Measurements from ENCODE around the gene SMARCD2.

Gene SMARCD2

GRCh38 chr17:63850401-63850800 lies 7.9 kb upstream of the SMARCD2 start:
- DNase-seq (ENCODE audit: low spot score), result no peak

GRCh38 chr17:63848834-63849689 lies 6.6 kb upstream of the SMARCD2 start:
- DNase-seq (ENCODE audit: low spot score), result peak; percentile 83

GRCh38 chr17:63847525-63848249 lies 5.2 kb upstream of the SMARCD2 start:
- DNase-seq (ENCODE audit: low spot score), result no peak

- DNase-seq (ENCODE audit: low spot score), result no peak
These were observed 3.0 kb upstream of the SMARCD2 start for GRCh38 chr17:63845509-63845908.

- no peak for DNase-seq (ENCODE audit: low spot score)
These were observed 1.6 kb upstream of the SMARCD2 start for GRCh38 chr17:63843910-63844677.

GRCh38 chr17:63843387-63843888 lies 953 bp upstream of the SMARCD2 start:
- peak; percentile 51 for DNase-seq (ENCODE audit: low spot score)

- no peak for DNase-seq (ENCODE audit: low spot score)
These were observed 329 bp downstream of the SMARCD2 start for GRCh38 chr17:63842173-63842539.

- DNase-seq (ENCODE audit: low spot score), result peak; percentile 62
These were observed 924 bp downstream of the SMARCD2 start for GRCh38 chr17:63841350-63842172.

GRCh38 chr17:63840591-63841349 lies 1.7 kb downstream of the SMARCD2 start:
- peak; percentile 45 for DNase-seq (ENCODE audit: low spot score)

GRCh38 chr17:63838631-63839171 lies 3.8 kb downstream of the SMARCD2 start:
- peak; percentile 91 for DNase-seq (ENCODE audit: low spot score)

- no peak for DNase-seq (ENCODE audit: low spot score)
These were observed 4.4 kb downstream of the SMARCD2 start for GRCh38 chr17:63837962-63838600.

- no peak for DNase-seq (ENCODE audit: low spot score)
These were observed 5.0 kb downstream of the SMARCD2 start for GRCh38 chr17:63837480-63837879.

GRCh38 chr17:63836811-63837210 lies 5.7 kb downstream of the SMARCD2 start:
- no peak for DNase-seq (ENCODE audit: low spot score)

GRCh38 chr17:63835167-63835720 lies 7.2 kb downstream of the SMARCD2 start:
- DNase-seq (ENCODE audit: low spot score), result no peak

GRCh38 chr17:63834431-63835166 lies 7.9 kb downstream of the SMARCD2 start:
- peak; percentile 73 for DNase-seq (ENCODE audit: low spot score)

GRCh38 chr17:63833741-63834373 lies 8.6 kb downstream of the SMARCD2 start:
- no peak for DNase-seq (ENCODE audit: low spot score)

- DNase-seq (ENCODE audit: low spot score), result no peak
These were observed 9.3 kb downstream of the SMARCD2 start for GRCh38 chr17:63833026-63833740.

- no peak for DNase-seq (ENCODE audit: low spot score)
These were observed 10.0 kb downstream of the SMARCD2 start for GRCh38 chr17:63832455-63832854.
